ENCODE data around the gene PUS10.
"Not testable (repeated sequence)": the region's sequence is repeated elsewhere in the genome, so short reads cannot be mapped to it uniquely, and the experiment has no call there.

Gene PUS10

GRCh38 chr2:61011678-61012077, 6.4 kb downstream of the PUS10 start:
- DNase-seq (ENCODE audit: low spot score) = peak; percentile 31

- no peak for DNase-seq (ENCODE audit: low spot score)
These were observed 8.7 kb downstream of the PUS10 start for GRCh38 chr2:61009355-61009754.

- DNase-seq (ENCODE audit: low spot score) = no peak
These were observed 11.5 kb downstream of the PUS10 start for GRCh38 chr2:61006486-61007105.

DNA sequence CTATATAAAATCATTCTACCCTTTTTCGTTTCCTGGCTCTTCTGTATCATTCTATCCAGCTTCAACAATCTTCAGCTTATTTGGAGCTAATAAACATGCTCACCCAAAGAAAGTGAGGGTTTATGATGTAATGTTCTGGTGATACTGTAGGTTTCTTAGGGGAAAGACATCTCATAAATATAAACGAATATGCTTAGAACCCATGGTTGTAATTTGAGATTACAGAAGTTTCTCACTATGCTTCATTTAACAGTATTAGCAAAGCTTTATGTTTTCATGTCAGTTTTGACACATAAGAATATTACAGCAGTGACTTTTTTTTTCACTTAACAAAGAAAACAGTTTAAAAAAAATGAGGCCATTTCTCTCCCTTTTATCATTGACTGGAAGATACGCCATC, 12.3 kb downstream of the PUS10 start:
- no peak for DNase-seq (ENCODE audit: low spot score)

- peak; percentile 34 for DNase-seq (ENCODE audit: low spot score)
These were observed 19.2 kb downstream of the PUS10 start for GRCh38 chr2:60998628-60999545.

GRCh38 chr2:60994131-60994530, 23.9 kb downstream of the PUS10 start:
- no peak for DNase-seq (ENCODE audit: low spot score)

GRCh38 chr2:60992985-60993392, 25.1 kb downstream of the PUS10 start:
- no peak for DNase-seq (ENCODE audit: low spot score)

GRCh38 chr2:60991644-60992043, 26.4 kb downstream of the PUS10 start:
- DNase-seq (ENCODE audit: low spot score) = no peak

DNA sequence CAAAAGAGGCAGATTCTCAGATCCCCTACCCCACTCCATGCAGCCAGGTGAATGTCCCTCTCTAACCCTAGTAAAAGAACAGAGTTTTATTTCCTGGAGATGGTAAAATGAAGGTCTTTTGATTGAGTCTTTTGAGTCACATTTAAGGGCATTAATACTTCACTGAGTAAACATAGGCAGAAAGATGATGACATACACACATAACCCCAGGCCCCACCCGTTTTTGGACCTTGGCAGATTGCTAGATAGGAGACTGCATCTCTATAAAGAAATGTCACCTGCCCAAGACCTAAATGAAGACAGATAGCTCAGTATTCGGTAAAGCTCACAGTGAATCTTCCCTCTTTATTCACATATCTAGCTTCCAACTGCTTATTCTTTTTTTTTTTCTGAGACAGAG, 28.8 kb downstream of the PUS10 start:
- DNase-seq (ENCODE audit: low spot score) = no peak

GRCh38 chr2:60987656-60988055, 30.4 kb downstream of the PUS10 start:
- not testable (repeated sequence) for DNase-seq (ENCODE audit: low spot score)

GRCh38 chr2:60987041-60987440, 31.0 kb downstream of the PUS10 start:
- no peak for DNase-seq (ENCODE audit: low spot score)

DNA sequence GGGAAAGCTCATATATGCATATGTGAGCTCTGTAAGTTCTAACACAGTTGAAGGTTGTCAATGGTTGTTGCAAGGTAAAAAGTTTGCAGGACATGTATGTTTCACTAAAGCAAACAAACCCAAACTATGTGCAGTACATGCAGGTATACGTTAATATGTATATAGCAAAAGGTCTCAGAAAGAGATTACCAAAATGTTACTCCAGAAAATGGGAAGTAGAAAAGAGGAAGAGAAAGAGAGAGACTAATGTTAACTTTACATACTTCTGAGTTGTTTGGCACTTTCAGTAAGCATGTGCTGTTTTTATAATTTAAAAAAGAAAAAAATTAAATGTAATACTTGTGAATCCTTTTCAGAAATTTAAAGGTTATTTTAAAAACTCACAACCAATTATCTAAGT, 33.3 kb downstream of the PUS10 start:
- no peak for DNase-seq (ENCODE audit: low spot score)

GRCh38 chr2:60982066-60982465, 36.0 kb downstream of the PUS10 start:
- DNase-seq (ENCODE audit: low spot score) = not testable (repeated sequence)

DNA sequence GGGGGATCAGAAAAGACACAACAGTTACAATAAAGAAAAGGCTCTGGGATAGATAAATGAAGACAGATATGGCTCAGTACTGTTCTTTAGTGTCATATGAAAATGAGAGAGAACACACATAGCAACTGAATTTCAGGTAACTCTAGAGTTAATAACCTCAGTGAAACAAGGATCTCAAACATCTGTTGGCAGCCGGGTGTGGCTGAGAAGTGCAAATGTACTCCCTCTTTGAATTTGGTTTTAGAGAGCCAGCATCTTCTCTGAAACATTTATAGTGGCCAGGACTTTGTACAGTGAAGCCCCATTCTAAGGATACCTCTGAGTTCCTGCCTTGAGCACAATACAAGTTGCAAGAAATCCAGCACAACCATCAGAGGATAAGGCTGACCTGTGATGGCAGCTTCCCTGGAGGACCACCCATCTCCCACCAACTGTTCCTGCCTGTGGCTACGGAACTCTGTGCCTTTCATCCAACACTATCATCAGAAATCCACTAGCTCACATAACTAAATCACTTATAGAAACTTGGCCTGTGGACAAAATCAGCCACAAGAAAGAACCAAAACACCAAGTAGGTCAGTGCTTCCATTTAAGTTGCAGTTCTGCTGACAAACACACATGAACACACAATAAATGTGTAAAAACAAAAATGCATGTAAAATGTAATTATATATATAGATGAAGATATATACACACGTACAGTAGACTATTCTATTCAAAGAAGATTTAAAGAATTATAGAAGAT, 37.8 kb downstream of the PUS10 start:
- no peak for DNase-seq (ENCODE audit: low spot score)

- DNase-seq (ENCODE audit: low spot score) = no peak
These were observed 38.8 kb downstream of the PUS10 start for GRCh38 chr2:60979231-60979630.

- no peak for DNase-seq (ENCODE audit: low spot score)
These were observed 40.5 kb downstream of the PUS10 start for GRCh38 chr2:60977562-60977895.

DNA sequence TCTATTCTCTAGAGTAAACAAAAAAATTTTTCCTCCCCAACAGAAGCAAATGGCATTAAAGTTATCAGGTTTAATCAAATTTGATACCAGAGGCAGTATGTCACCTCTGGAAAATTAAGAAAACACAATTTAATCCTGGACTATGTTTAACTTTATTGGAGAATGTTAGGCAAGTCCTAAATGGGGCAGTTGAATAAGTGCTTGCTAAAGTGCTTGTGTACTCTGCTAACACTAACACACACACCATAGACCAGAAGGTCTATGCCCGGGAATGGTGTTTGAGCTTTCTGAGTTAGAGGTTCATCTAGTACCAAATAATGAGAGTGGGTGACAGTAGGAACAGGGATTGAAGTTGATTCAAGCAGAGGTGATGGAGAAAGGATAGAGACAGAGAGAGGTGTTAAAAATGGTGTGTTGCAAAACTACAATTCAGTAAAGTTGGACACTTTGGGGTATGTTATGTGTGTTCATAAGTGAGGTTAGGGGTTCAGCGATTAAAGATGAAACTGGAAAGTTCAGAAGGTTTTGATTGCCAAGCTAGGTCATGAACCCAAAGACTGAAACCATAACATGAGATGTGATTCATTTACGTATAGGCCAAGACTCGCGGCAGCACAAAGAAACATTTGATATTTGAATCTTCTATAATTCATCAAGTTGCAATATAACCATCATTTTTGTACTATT, 41.0 kb downstream of the PUS10 start:
- no peak for DNase-seq (ENCODE audit: low spot score)

- no peak for DNase-seq (ENCODE audit: low spot score)
These were observed 41.7 kb downstream of the PUS10 start for GRCh38 chr2:60976256-60976850.

- DNase-seq (ENCODE audit: low spot score) = no peak
These were observed 43.4 kb downstream of the PUS10 start for GRCh38 chr2:60974652-60975051.

DNA sequence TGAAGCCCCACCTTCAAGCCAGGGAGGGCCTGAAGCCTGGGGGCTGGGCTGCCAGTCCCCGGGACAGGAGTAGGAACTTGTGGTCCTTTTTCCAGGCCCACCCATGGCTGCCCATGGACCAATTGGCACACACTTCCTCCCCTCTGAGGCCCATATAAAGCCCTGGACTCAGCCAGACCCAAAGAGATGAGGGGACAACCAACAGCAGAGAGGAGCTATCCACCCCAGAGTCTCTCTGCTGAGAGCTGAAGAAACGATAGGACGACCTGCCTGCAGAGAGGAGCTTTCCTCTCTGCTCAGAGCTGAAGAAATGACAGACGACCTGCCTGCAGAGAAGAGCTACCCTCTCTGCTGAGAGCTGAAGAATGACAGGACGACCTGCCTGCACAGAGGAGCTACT, 44.4 kb downstream of the PUS10 start:
- DNase-seq (ENCODE audit: low spot score) = no peak

GRCh38 chr2:60972889-60973656, 45.0 kb downstream of the PUS10 start:
- DNase-seq (ENCODE audit: low spot score) = no peak
